ENCODE measurements around the gene ACTR5. TPM values are rescaled to one million over a fixed set of nuclear protein-coding genes. Genes with fewer than 3 reads are reported as not detected.

Gene ACTR5
- total RNA-seq, 1 experiment from 2014 or later: 9.8 TPM

DNA sequence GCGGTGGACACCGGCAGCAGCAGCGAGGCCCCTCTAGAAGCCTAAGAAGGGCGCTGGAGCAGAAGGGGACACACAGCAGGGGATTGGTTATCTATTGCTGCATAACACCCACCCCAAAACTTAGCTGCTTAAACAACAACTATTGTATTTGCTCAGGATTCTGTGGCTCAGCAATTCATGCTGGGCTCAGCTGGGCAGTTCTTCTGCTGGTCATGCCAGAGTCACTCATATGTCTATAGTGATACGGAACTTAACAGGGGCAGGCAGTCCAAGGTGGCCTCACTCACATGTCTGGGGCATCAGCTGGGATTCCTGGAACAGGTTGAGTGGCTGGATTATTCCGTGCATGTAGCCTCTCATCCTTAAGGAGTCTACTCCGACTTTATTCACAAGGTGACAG is 39.6 kb downstream of the ACTR5 start (continued):
- TF ChIP-seq, protein P1, sequence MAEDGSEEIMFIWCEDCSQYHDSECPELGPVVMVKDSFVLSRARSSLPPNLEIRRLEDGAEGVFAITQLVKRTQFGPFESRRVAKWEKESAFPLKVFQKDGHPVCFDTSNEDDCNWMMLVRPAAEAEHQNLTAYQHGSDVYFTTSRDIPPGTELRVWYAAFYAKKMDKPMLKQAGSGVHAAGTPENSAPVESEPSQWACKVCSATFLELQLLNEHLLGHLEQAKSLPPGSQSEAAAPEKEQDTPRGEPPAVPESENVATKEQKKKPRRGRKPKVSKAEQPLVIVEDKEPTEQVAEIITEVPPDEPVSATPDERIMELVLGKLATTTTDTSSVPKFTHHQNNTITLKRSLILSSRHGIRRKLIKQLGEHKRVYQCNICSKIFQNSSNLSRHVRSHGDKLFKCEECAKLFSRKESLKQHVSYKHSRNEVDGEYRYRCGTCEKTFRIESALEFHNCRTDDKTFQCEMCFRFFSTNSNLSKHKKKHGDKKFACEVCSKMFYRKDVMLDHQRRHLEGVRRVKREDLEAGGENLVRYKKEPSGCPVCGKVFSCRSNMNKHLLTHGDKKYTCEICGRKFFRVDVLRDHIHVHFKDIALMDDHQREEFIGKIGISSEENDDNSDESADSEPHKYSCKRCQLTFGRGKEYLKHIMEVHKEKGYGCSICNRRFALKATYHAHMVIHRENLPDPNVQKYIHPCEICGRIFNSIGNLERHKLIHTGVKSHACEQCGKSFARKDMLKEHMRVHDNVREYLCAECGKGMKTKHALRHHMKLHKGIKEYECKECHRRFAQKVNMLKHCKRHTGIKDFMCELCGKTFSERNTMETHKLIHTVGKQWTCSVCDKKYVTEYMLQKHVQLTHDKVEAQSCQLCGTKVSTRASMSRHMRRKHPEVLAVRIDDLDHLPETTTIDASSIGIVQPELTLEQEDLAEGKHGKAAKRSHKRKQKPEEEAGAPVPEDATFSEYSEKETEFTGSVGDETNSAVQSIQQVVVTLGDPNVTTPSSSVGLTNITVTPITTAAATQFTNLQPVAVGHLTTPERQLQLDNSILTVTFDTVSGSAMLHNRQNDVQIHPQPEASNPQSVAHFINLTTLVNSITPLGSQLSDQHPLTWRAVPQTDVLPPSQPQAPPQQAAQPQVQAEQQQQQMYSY (CRISPR knock-in tag; IDR thresholded peaks at IDR 0.05): no peak
- TF ChIP-seq CREM (CRISPR knock-in tag; IDR thresholded peaks at IDR 0.05): no peak

DNA sequence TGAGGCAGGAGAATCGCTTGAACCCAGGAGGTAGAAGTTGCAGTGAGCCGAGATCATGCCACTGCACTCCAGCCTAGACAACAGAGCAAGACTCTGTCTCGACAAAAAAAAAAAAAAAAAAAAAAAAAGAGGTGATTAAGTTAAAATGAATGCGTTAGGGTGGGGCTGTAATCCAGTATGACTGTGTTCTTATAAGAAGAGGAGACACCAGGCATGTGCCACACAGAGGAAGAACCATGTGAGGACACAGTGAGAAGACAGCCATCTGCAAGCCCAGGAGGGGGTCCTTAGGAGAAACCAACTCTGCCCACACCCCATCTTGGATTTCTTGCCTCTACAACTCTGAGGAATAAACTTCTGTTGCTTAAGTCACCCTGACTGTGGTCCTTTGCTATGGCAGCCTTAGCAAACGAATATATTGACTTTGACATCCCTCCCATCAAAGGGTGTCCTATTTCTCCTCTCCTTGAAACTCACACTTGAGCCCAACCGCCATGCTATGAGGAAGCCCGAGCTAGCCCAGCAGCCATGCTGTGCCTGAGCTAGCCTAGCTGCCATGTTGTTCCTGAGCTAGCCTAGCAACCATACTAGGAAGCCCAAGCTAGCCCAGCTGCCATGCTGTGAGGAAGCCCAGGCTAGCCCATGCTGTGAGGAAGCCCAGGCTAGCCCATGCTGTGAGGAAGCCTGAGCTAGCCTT is 41.4 kb downstream of the ACTR5 start:
- Mint-ChIP-seq H3K4me1 (no peaks in the 10 kb centered on the region), H3K36me3 (no peaks in the 10 kb centered on the region), H3K9me3 (no peaks in the 10 kb centered on the region), H3K4me3 (no peak overlapping the region), H3K27ac (no peak overlapping the region), H3K27me3 (ENCODE audit: low read depth) (peaks cover 5% of the 10 kb centered on the region; the same call in 1 of the 2 replicates)
- CTCF ChIA-PET: interaction anchor here (0.5 to 3.5 kb wide), 40 partner anchors 8 to 845 kb away, joined by 3 to 40 read pairs (median 4); partner anchors contain the start of genes ACTR5, FAM83D, PPP1R16B and SLC32A1
- POLR2A ChIA-PET: interaction anchor here (0.6 to 1.2 kb wide), 2 partner anchors 10 to 55 kb away, joined by 3 read pairs; no protein-coding TSS in a partner anchor
- ATAC-seq: no peak
- DNase-seq (ENCODE audit: low spot score): no peak
- TF ChIP-seq JAZF1 (CRISPR knock-in tag; IDR thresholded peaks at IDR 0.05) (no peak), ZBTB21 (CRISPR knock-in tag; IDR thresholded peaks at IDR 0.05; ENCODE audit: borderline replicate concordance) (no peak), OVOL2 (CRISPR knock-in tag; IDR thresholded peaks at IDR 0.05; ENCODE audit: borderline replicate concordance) (no peak), JUN (CRISPR knock-in tag; IDR thresholded peaks at IDR 0.05) (no peak), RORB (CRISPR knock-in tag; IDR thresholded peaks at IDR 0.05) (no peak), FOXP1 (CRISPR knock-in tag; IDR thresholded peaks at IDR 0.05; ENCODE audit: borderline replicate concordance) (no peak), ZNF423 (CRISPR knock-in tag; IDR thresholded peaks at IDR 0.05) (no peak), NR3C1 (CRISPR knock-in tag; conservative IDR thresholded peaks at IDR 0.05; ENCODE audit: low read depth) (no peak), ZNF396 (CRISPR knock-in tag; IDR thresholded peaks at IDR 0.05; ENCODE audit: borderline replicate concordance) (no peak), MYBL2 (CRISPR knock-in tag; IDR thresholded peaks at IDR 0.05) (no peak), ZNF263 (CRISPR knock-in tag; IDR thresholded peaks at IDR 0.05; ENCODE audit: low read depth) (no peak)
- TF ChIP-seq, protein P2, sequence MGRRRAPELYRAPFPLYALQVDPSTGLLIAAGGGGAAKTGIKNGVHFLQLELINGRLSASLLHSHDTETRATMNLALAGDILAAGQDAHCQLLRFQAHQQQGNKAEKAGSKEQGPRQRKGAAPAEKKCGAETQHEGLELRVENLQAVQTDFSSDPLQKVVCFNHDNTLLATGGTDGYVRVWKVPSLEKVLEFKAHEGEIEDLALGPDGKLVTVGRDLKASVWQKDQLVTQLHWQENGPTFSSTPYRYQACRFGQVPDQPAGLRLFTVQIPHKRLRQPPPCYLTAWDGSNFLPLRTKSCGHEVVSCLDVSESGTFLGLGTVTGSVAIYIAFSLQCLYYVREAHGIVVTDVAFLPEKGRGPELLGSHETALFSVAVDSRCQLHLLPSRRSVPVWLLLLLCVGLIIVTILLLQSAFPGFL (CRISPR knock-in tag; IDR thresholded peaks at IDR 0.05; ENCODE audit: borderline replicate concordance): no peak
- TF ChIP-seq, protein P3, sequence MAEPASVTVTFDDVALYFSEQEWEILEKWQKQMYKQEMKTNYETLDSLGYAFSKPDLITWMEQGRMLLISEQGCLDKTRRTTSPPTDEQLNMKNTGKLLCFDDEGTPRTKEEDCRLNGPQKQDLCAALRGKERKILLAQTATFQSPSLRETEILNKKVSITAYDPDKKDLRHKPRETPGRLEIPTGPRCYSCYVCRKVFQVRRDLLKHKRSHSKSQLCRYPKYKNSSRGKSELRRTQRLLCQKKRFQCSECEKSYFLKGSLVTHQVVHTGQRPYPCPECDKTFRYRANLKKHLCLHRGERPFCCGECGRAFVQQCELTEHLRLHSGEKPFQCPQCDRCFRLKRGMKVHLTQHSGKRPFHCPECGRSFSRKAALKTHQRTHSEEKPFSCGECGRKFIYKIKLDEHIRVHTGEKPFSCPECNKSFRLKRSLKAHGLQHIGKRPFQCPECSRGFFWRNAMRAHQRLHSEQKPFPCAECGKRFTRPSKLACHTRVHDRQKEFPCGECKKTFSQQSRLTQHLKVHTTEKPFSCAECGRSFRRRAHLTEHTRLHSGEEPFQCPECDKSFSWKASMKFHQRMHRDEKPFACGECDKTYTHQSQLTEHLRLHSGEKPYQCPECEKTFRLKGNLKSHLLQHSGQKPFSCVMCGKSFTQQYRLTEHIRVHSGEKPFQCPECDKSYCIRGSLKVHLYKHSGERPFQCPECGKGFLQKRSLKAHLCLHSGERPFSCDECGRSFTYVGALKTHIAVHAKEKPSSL (CRISPR knock-in tag; conservative IDR thresholded peaks at IDR 0.05): no peak
